ENCODE results near the gene SSR1. TPM values are rescaled to one million over a fixed set of nuclear protein-coding genes. Genes with fewer than 3 reads are reported as not detected.
"Not testable (repeated sequence)": the region's sequence is repeated elsewhere in the genome, so short reads cannot be mapped to it uniquely, and the experiment has no call there.

Gene SSR1
- total and polyA plus RNA-seq, 2 experiments from 2014 or later = 65.3 to 70.2 TPM

GRCh38 chr6:7339007-7339732 lies 26.2 kb upstream of the SSR1 start:
- not testable (repeated sequence) for H3K4me1 ChIP-seq (ENCODE audit: insufficient read depth); H3K9me2 ChIP-seq (ENCODE audit: insufficient read depth); H3K36me3 ChIP-seq (ENCODE audit: insufficient read depth); H3K27ac ChIP-seq (ENCODE audit: low read depth); H3K27me3 ChIP-seq (ENCODE audit: insufficient read depth); H3K4me1 Mint-ChIP-seq; H3K79me2 ChIP-seq (replicated peaks; ENCODE audit: insufficient read depth); H3K27me3 Mint-ChIP-seq (ENCODE audit: insufficient read depth, low read depth, poor library complexity); H4K20me1 ChIP-seq (replicated peaks; ENCODE audit: insufficient read depth); H3K4me2 ChIP-seq; H3K9me3 Mint-ChIP-seq; H3K4me3 ChIP-seq; H3K4me3 Mint-ChIP-seq; H3K36me3 Mint-ChIP-seq (ENCODE audit: low read depth); H3K27ac Mint-ChIP-seq; H3F3A ChIP-seq (replicated peaks; ENCODE audit: low read depth)
- ATAC-seq = peak; percentile 100
- peak overlapping the region; percentile 93 for H2AFZ ChIP-seq
- peak; percentile 90 for DNase-seq (ENCODE audit: low spot score)
- TF ChIP-seq CTCF (conservative IDR thresholded peaks at IDR 0.05; ENCODE audit: low read depth in 2 of 2) = peak; percentile 69 to 92

GRCh38 chr6:7338031-7338430 lies 25.0 kb upstream of the SSR1 start:
- no peak overlapping the region for H2AFZ ChIP-seq
- H3K27me3 ChIP-seq (ENCODE audit: insufficient read depth) = no peaks in the 10 kb centered on the region
- ATAC-seq (no peak), DNase-seq (ENCODE audit: low spot score) (no peak)
- H3K9me3 Mint-ChIP-seq = no peaks in the 10 kb centered on the region
- no peak overlapping the region for H3K27ac ChIP-seq (ENCODE audit: low read depth)
- H3K27ac Mint-ChIP-seq = no peak overlapping the region
- H3F3A ChIP-seq (replicated peaks; ENCODE audit: low read depth) = no peaks in the 10 kb centered on the region
- 0 out of 2 replicates have a peak, but pooled peaks cover 3% of the 10 kb centered on the region for H3K9me2 ChIP-seq (ENCODE audit: insufficient read depth)
- H3K79me2 ChIP-seq (replicated peaks; ENCODE audit: insufficient read depth) = no peaks in the 10 kb centered on the region
- no peak overlapping the region for H3K4me2 ChIP-seq
- no peak overlapping the region for H3K4me3 Mint-ChIP-seq
- H3K4me3 ChIP-seq = no peak overlapping the region
- H3K27me3 Mint-ChIP-seq (ENCODE audit: insufficient read depth, low read depth, poor library complexity) = peaks cover 3% of the 10 kb centered on the region
- H3K36me3 ChIP-seq (ENCODE audit: insufficient read depth) = no peaks in the 10 kb centered on the region
- no peaks in the 10 kb centered on the region for H4K20me1 ChIP-seq (replicated peaks; ENCODE audit: insufficient read depth)
- no peaks in the 10 kb centered on the region for H3K36me3 Mint-ChIP-seq (ENCODE audit: low read depth)
- H3K4me1 ChIP-seq (ENCODE audit: insufficient read depth) = no peaks in the 10 kb centered on the region
- peaks cover 3% of the 10 kb centered on the region for H3K4me1 Mint-ChIP-seq
- TF ChIP-seq CTCF (conservative IDR thresholded peaks at IDR 0.05; ENCODE audit: low read depth in 2 of 2) = no peak
- TF ChIP-seq STAT1 (IDR thresholded peaks at IDR 0.05; ENCODE audit: unreplicated experiment) = no peak
- no peak for TF ChIP-seq POLR2AphosphoS5 (IDR thresholded peaks at IDR 0.05; ENCODE audit: low read depth)
- TF ChIP-seq ETS1 (IDR thresholded peaks at IDR 0.05) = no peak
- TF ChIP-seq CREB1 (CRISPR knock-in tag; IDR thresholded peaks at IDR 0.05; ENCODE audit: low read depth) = no peak
- TF ChIP-seq ZNF114 (CRISPR knock-in tag; IDR thresholded peaks at IDR 0.05) = no peak
- TF ChIP-seq ZNF462 (CRISPR knock-in tag; IDR thresholded peaks at IDR 0.05) = no peak
- no peak for TF ChIP-seq JUNB (IDR thresholded peaks at IDR 0.05; ENCODE audit: unreplicated experiment)
- TF ChIP-seq EZH2 (IDR thresholded peaks at IDR 0.05; ENCODE audit: low read depth, unreplicated experiment) = no peak
- no peak for TF ChIP-seq NANOG (IDR thresholded peaks at IDR 0.05; ENCODE audit: borderline replicate concordance)
